HG03159 (cell line): ENCODE data around the gene ADAMTS7.
"Not testable (repeated sequence)": the region's sequence is repeated elsewhere in the genome, so short reads cannot be mapped to it uniquely, and the experiment has no call there.

Experiments
- ATAC-seq: cut with Tn5 transposase; IDR thresholded peaks from one replicate; pipeline ENCODE4 v1.9.1; 2021; ENCODE audit warnings: mild to moderate bottlenecking, moderate library complexity; ENCODE audit not compliant: unreplicated experiment

ADAMTS7 gene

GRCh38 chr15:78755900-78756591 lies 55.2 kb downstream of the ADAMTS7 start:
- not testable (repeated sequence) for ATAC-seq

- not testable (repeated sequence) for ATAC-seq
Observed at GRCh38 chr15:78754637-78755280, 56.5 kb downstream of the ADAMTS7 start.

- not testable (repeated sequence) for ATAC-seq
Observed at GRCh38 chr15:78753751-78754535, 57.3 kb downstream of the ADAMTS7 start.

GRCh38 chr15:78753359-78753659 lies 58.0 kb downstream of the ADAMTS7 start:
- ATAC-seq: not testable (repeated sequence)

DNA sequence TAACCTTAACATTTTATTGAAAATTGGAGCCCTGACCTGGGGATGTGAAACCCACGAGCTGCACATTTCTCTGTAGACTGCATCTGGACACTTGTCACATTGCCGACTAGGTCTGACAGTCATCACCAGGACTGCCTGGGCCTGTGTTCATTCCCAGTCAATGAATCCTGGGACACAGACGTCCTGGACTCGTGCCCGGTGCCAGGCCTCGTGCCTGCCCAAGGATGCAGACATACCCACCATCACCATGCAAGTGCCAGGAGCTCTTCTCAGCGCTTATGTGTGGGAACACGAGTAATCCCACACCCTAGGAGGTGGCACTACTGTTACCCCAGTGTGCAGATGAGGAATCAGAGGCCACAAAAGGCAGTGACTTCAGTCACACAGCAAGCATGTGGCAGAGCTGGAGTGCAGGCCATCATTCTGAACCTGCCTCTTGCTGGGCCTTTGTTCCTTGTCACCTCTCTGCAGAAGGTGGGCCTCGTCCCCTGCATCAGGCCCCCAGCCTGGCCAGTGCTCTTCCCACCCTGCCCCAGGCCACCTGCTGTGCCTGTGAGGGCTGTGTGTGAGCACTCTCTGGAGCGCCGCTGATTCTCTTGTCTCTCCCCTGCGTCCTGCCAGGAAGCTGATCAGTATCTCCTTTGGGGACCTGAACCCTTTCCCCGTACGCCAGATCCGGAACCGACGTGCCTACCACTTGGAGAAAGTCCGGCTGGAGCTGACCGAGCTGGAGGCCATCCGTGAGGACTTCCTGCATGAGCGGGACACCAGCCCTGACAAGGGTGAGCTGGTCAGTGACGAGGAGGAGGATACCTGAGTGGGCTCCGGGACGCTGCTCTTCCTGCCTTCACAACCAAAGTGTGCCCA lies 58.5 kb downstream of the ADAMTS7 start:
- ATAC-seq: no peak

DNA sequence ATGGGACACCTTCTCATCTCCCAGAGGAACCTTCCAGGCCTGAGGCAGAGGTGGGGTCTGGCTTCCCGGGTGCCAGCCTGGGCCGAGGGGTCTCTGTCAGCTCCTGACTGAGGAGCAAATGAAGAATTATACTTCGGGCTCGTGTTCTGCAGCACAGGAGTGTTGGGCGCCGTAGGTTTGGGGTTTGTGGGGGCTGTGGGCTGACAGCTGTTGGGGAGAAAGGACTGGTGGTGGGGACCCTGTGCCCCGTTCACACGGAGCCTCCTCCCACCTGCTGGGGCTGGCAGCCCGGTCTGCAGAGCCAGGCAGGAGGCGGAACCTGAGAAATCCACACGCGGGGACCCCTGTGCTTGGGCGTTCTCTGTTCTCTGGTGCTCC lies 59.7 kb downstream of the ADAMTS7 start:
- no peak for ATAC-seq

GRCh38 chr15:78750974-78751601 lies 60.2 kb downstream of the ADAMTS7 start:
- peak; percentile 89 for ATAC-seq

DNA sequence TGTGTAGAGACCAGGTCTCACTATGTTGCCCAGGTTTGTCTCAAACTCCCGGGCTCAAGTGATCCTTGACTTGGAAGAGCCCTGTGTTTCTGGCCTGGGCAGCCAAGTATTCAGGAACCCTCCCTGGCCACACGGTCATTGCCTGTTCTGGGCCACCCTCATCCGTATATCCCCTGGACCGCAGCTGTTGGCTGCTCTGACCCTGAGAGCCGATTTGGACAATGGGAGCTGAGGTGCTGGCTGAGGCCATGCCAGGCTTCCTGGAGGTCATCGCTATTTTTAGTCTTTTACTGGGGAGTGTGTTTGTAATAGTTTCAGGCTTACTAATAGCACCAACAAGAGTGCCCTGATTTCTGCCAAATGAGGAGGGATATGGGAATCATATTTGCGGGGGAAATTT lies 60.7 kb downstream of the ADAMTS7 start:
- ATAC-seq: no peak

DNA sequence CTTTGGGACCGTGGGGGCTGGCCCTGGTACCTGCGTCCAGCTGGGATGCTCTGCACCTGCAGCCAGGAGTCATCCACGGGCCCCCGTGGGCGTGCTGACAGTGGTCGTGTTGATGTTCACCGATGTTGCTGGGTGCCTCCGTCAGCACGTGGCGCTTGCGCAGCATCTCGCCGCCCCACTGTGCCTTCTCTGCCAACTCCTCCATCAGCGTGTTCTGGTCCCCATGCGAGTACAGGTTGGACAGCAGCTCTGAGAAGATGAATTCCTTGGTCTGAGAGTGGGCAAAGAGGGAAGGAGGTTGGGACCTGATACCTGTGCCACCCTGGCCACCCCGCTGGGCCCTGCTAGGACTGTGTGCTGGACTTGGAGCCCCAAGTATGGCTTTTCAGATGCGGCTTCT lies 61.4 kb downstream of the ADAMTS7 start:
- no peak for ATAC-seq

DNA sequence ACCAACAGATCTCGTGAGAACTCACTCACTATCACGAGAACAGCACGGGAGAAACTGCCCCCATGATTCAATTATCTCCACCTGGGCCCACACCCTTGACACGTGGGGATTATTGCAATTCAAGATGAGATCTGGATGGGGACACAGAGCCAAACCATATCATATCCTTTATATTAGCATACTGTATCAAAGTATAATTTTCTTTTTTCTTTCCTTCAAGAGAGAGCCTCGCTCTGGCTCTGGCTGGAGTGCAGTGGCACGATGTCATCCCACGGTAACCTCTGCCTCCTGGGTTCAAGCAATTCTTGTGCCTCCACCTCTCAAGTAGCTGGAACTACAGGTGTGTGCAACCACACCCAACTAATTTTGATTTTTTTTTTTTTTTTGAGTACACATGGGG lies 63.4 kb downstream of the ADAMTS7 start:
- ATAC-seq: not testable (repeated sequence)

- not testable (repeated sequence) for ATAC-seq
Observed at GRCh38 chr15:78741674-78742073, 69.6 kb downstream of the ADAMTS7 start.

- no peak for ATAC-seq
Observed at GRCh38 chr15:78740904-78741274, 70.4 kb downstream of the ADAMTS7 start.

DNA sequence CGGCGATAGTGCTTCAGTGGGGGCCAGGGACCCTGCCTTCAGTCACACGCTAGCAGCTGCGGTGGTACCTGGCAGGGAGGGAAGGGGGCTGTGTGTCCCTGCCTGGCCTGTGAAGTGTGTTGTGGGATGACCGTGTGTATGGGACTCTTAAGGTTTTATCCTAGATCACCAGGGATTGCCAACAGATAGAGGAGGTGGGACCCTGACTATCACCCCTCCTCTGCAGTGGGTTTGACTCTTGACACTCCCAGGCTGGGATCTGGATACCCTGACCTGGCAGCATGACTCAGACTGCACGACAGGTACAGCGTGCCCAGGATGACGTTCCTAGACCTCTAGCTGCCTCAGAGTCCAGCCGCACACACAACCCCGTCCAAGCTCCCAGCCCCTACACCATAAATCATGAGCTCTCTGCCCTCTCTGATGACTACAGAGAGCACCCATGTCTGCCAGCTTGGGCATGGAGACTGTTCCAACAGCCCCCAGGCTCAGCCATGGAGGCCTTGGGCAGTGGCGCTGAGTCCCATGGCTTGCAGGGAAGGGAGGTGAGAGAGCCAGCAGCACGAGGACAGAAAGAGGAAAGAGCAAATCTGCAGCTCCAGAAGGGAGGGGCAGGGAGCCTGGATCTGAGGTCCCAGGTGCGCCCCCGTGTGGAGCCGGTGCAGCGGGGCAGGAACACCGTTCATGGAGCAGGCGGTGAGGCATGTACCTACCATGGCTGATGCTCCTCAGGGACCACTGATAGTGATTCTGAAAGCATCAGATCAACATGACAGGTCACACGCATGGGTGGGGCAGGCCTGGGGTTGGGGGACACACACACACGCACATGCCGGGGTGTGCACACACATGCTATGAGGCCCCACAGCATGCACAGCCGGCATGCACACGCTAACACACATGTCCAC lies 71.0 kb downstream of the ADAMTS7 start:
- ATAC-seq: no peak

DNA sequence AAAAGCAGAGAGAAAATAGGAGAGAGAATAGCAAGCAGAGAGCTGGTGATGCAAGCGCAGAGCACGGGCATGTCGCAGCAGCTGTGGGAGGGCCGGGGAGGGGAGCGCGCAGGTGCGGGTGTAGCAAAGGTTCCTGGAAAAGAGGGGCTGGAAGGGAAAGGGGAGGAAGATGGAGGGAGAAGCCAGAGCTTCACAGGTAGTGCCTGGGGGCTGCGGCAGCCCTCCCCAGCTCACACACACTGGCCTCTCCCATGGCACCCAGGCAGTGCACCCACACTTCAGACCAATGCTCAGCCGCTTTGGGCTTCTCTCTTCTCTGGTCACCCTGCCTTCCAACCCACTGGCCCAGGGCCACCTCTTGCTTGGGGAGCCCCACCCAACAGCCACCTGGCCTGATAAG lies 72.1 kb downstream of the ADAMTS7 start:
- no peak for ATAC-seq

DNA sequence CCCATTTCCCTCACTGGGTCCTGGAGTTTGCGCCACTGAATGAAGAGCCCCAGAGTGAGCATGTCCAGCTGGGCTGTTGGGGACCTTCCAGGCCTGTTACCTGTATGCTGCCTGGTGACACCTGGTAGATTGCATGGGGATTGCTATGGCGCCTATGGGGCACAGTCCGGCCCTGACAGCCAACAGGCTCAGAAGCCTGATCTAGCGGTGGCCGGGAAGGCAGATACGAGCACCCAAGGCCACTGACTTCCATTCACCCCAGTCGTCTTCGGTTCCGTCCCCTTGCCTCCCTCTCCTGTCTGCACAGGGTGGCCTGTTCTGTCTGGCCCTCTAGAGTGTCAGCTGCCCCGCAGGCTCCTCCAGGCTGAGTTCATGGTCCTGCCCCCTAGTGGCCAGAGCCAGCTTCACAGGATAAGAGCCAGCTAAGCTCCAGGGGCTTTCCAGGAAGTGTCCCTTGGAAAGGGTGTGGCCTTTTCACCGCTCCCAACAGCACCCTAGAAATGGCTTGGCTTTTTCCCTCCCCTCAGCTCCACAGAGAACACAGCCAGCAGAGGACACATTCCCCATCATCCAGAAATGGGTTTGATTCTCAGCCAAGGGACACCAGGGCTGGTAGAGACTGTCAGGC lies 73.2 kb downstream of the ADAMTS7 start:
- not testable (repeated sequence) for ATAC-seq

- no peak for ATAC-seq
Observed at GRCh38 chr15:78737187-78737820, 74.0 kb downstream of the ADAMTS7 start.

DNA sequence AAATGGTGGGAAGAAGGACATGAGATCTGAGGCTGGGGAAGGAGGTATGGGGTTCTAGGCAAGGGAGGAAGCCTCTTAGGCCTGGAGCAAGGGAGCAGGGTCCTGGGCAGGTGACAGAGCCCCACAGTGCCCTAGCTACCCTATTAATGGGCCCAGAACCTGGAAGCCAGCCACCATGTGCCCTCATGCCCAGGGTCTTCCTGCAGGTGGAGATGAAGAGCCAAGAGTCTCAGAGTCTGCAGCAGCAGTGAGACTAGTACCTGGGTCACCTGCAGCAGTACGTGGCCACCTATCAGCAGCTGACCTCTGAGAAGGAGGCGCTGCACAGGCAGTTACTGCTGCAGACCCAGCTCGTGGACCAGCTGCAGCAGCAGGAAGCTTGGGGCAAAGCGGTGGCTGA lies 75.0 kb downstream of the ADAMTS7 start:
- ATAC-seq: not testable (repeated sequence)

GRCh38 chr15:78734451-78735064 lies 76.7 kb downstream of the ADAMTS7 start:
- ATAC-seq: no peak
